Keratinocyte (primary cell): ENCODE measurements around the gene PAX1. TPM values are rescaled to one million over a fixed set of nuclear protein-coding genes. Genes with fewer than 3 reads are reported as not detected.

Experiments
- DNase-seq: peaks from one replicate; pipeline ENCODE4 v3.0.0-alpha.2; 2011; ENCODE audit warnings: low read depth, missing footprints, low spot score
- FAIRE-seq: peaks from 2 replicates; lab custom pipeline; 2011; peaks lifted over from hg19 to GRCh38; lab: Jason Lieb, UNC
- H2AFZ ChIP-seq: 2 replicates; pipeline ENCODE4 v1.6.0; 2012; ENCODE audit warnings: low read length, control low read depth, inconsistent platforms; ENCODE audit not compliant: control insufficient read depth
- H3K27ac ChIP-seq: 2 replicates; pipeline ENCODE4 v1.5.1; 2011; ENCODE audit warnings: low read length; ENCODE audit not compliant: control insufficient read depth, insufficient read depth
- H3K27me3 ChIP-seq: 3 replicates; pipeline ENCODE4 v1.6.0; 2011; ENCODE audit warnings: low read length; ENCODE audit not compliant: control insufficient read depth, insufficient read depth; ENCODE audit errors: extremely low read depth
- H3K36me3 ChIP-seq, 2 experiments: 2 replicates in 1 of 2; 3 replicates in 1 of 2; pipeline ENCODE4 v1.5.1; 2011; ENCODE audit warnings: low read length in 2 of 2, mild to moderate bottlenecking in 1 of 2; ENCODE audit not compliant: control insufficient read depth in 2 of 2, insufficient read depth in 2 of 2; ENCODE audit errors: extremely low read depth in 1 of 2
- H3K4me1 ChIP-seq: 3 replicates; pipeline ENCODE4 v1.5.1; 2011; ENCODE audit warnings: low read length; ENCODE audit not compliant: control insufficient read depth, insufficient read depth; ENCODE audit errors: extremely low read depth
- H3K4me2 ChIP-seq: 3 replicates; pipeline ENCODE4 v1.6.0; 2011; ENCODE audit warnings: low read depth, low read length; ENCODE audit not compliant: control insufficient read depth, insufficient read depth; ENCODE audit errors: extremely low read depth
- H3K4me3 ChIP-seq, 3 experiments: fragments of 200-600 bp in 1 of 3; sonication (generic) in 1 of 3; 2 replicates in 2 of 3; 3 replicates in 1 of 3; pipeline ENCODE4 v1.5.1; 2011 to 2016; ENCODE audit warnings: low read length in 3 of 3, mild to moderate bottlenecking in 3 of 3, control low read depth in 2 of 3, inconsistent platforms in 1 of 3, low read depth in 1 of 3, mixed read lengths in 1 of 3, mixed run types in 1 of 3, moderate library complexity in 1 of 3; ENCODE audit not compliant: control insufficient read depth in 2 of 3, insufficient read depth in 2 of 3; ENCODE audit errors: extremely low read depth in 1 of 3
- H3K79me2 ChIP-seq: 2 replicates; pipeline ENCODE4 v1.6.0; 2012; ENCODE audit warnings: low read length; ENCODE audit not compliant: control insufficient read depth, insufficient read depth
- H3K9ac ChIP-seq: 3 replicates; pipeline ENCODE4 v1.6.0; 2011; ENCODE audit warnings: low read length; ENCODE audit not compliant: control insufficient read depth, insufficient read depth; ENCODE audit errors: extremely low read depth
- H3K9me1 ChIP-seq: 3 replicates; pipeline ENCODE4 v1.6.0; 2011; ENCODE audit warnings: low read length; ENCODE audit not compliant: control insufficient read depth, insufficient read depth; ENCODE audit errors: extremely low read depth
- H3K9me3 ChIP-seq: 2 replicates; pipeline ENCODE4 v1.5.1; 2012; ENCODE audit warnings: low read depth, low read length; ENCODE audit not compliant: control insufficient read depth
- H4K20me1 ChIP-seq: 3 replicates; pipeline ENCODE4 v1.6.0; 2011; ENCODE audit warnings: low read length; ENCODE audit not compliant: control insufficient read depth, insufficient read depth; ENCODE audit errors: extremely low read depth
- CTCF ChIP-seq, 3 experiments: IDR thresholded peaks in 1 of 3; conservative IDR thresholded peaks in 1 of 3; optimal IDR thresholded peaks in 1 of 3; 2 replicates in 2 of 3; 3 replicates in 1 of 3; pipeline versions ENCODE3 to v1.5.1; 2011; ENCODE audit warnings: low read length in 3 of 3, mild to moderate bottlenecking in 3 of 3, moderate library complexity in 2 of 3, control low read depth in 1 of 3, inconsistent platforms in 1 of 3; ENCODE audit not compliant: insufficient read depth in 2 of 3; ENCODE audit errors: extremely low read depth in 1 of 3
- EZH2 ChIP-seq: IDR thresholded peaks from one replicate; pipeline ENCODE4 v1.6.1; 2012; ENCODE audit warnings: inconsistent platforms, mild to moderate bottlenecking, low read length, moderate library complexity
- dilution Hi-C: fragments of 300-500 bp; cut with MboI; formaldehyde crosslinking; loops from one replicate; pipeline ENCODE4 v1.7.0; 2020; ENCODE audit warnings: low sequenced_read_pairs; ENCODE audit not compliant: extremely low pct_ligation_motif_present
- polyA plus RNA-seq, 5 experiments: library from polyadenylated mRNA; depleted of rRNA in 3 of 5; stranded (reverse) in 3 of 5; stranded (forward) in 1 of 5; unstranded in 1 of 5; fragments of >200 nt; gene quantifications; 1 replicate in 1 of 5; 2 replicates in 3 of 5; 3 replicates in 1 of 5; pipeline versions ENCODE4 v1.2.1 to v1.2.3, GENCODE V29; 2011 to 2012; ENCODE audit warnings: missing spikeins in 2 of 5, low read depth in 1 of 5, low replicate concordance in 1 of 5

Gene PAX1
- polyA plus RNA-seq, 1 donor (not counting 4 experiments of a cell fraction or from before 2014, with no cell fraction given): not detected

- dilution Hi-C loops: no loop called here
- FAIRE-seq (no peak), DNase-seq (no peak)
- H3K27ac ChIP-seq: no peak overlapping the region
- H2AFZ ChIP-seq: no peak overlapping the region
- no peak for TF ChIP-seq EZH2
- TF ChIP-seq CTCF (optimal IDR thresholded peaks at IDR 0.05 in 1 of 3, IDR thresholded peaks at IDR 0.05 in 1 of 3, conservative IDR thresholded peaks at IDR 0.05 in 1 of 3; ENCODE audit: extremely low read depth in 1 of 3, insufficient read depth in 2 of 3, low read length in 3 of 3): peak in 1 of 3 experiments; percentile 29
- H3K79me2 ChIP-seq: no peaks in the 10 kb centered on the region
- H3K27me3 ChIP-seq: no peaks in the 10 kb centered on the region
- no peak overlapping the region for H3K4me2 ChIP-seq
- no peaks in the 10 kb centered on the region for H3K9me1 ChIP-seq
- H3K9me3 ChIP-seq: no peaks in the 10 kb centered on the region
- H3K9ac ChIP-seq: no peak overlapping the region
- no peaks in the 10 kb centered on the region for H4K20me1 ChIP-seq
- H3K4me1 ChIP-seq: no peaks in the 10 kb centered on the region
- no peak overlapping the region for H3K4me3 ChIP-seq
- no peaks in the 10 kb centered on the region for H3K36me3 ChIP-seq
Observed at GRCh38 chr20:21693322-21693721, 12.1 kb upstream of the PAX1 start.

- Histone ChIP-seq H3K4me3 (no peak overlapping the region), H3K36me3 (no peaks in the 10 kb centered on the region), H3K9ac (no peak overlapping the region), H3K4me2 (no peak overlapping the region), H3K27me3 (peaks cover 46% of the 10 kb centered on the region), H4K20me1 (no peaks in the 10 kb centered on the region), H3K4me1 (no peaks in the 10 kb centered on the region), H3K27ac (no peak overlapping the region), H2AFZ (no peak overlapping the region), H3K9me1 (no peaks in the 10 kb centered on the region), H3K79me2 (no peaks in the 10 kb centered on the region), H3K9me3 (no peaks in the 10 kb centered on the region)
- DNase-seq (no peak), FAIRE-seq (no peak)
- TF ChIP-seq EZH2 (peak; percentile 4), CTCF (optimal IDR thresholded peaks at IDR 0.05 in 1 of 3, IDR thresholded peaks at IDR 0.05 in 1 of 3, conservative IDR thresholded peaks at IDR 0.05 in 1 of 3; ENCODE audit: extremely low read depth in 1 of 3, insufficient read depth in 2 of 3, low read length in 3 of 3) (no peak)
- dilution Hi-C loops: no loop called here
Observed at GRCh38 chr20:21698494-21699215, 6.8 kb upstream of the PAX1 start.
